Activated naive CD4-positive, alpha-beta T cell treated with anti-CD3 and anti-CD28 coated beads, Interleukin-2, amount 50 U/mL, for 72 hours (primary cell): ENCODE measurements around the gene AZU1. TPM values are rescaled to one million over a fixed set of nuclear protein-coding genes. Genes with fewer than 3 reads are reported as not detected.
"Not testable (repeated sequence)": the region's sequence is repeated elsewhere in the genome, so short reads cannot be mapped to it uniquely, and the experiment has no call there.

ENCODE experiments used
- ATAC-seq, 2 donors: fragments of 150-1000 bp; cut with Tn5 transposase; 2 replicates each; pipeline ENCODE4 v1.10.0; 2021; ENCODE audit warnings: mild to moderate bottlenecking in 2 of 2, moderate library complexity in 2 of 2
- DNase-seq, 2 donors: peaks; one replicate each; pipeline ENCODE4 v3.0.0; 2021 to 2022; ENCODE audit warnings: low spot score in 2 of 2
- H3K27ac Mint-ChIP-seq, 2 donors: one replicate each; pipeline ENCODE4 v1.8.0; 2022; ENCODE audit warnings: mild to moderate bottlenecking in 2 of 2, mixed read lengths in 2 of 2
- H3K36me3 Mint-ChIP-seq, 2 donors: one replicate each; pipeline ENCODE4 v1.8.0; 2022; ENCODE audit warnings: mixed read lengths in 2 of 2
- H3K9me3 Mint-ChIP-seq, 2 donors: one replicate each; pipeline ENCODE4 v1.8.0; 2022; ENCODE audit warnings: mixed read lengths in 2 of 2
- total RNA-seq, 2 donors: library from RNA; stranded (reverse); gene quantifications; one replicate each; pipeline ENCODE4 v1.2.3, GENCODE V29; 2022

The AZU1 gene
- total RNA-seq, 2 donors from 2014 or later = not detected

DNA sequence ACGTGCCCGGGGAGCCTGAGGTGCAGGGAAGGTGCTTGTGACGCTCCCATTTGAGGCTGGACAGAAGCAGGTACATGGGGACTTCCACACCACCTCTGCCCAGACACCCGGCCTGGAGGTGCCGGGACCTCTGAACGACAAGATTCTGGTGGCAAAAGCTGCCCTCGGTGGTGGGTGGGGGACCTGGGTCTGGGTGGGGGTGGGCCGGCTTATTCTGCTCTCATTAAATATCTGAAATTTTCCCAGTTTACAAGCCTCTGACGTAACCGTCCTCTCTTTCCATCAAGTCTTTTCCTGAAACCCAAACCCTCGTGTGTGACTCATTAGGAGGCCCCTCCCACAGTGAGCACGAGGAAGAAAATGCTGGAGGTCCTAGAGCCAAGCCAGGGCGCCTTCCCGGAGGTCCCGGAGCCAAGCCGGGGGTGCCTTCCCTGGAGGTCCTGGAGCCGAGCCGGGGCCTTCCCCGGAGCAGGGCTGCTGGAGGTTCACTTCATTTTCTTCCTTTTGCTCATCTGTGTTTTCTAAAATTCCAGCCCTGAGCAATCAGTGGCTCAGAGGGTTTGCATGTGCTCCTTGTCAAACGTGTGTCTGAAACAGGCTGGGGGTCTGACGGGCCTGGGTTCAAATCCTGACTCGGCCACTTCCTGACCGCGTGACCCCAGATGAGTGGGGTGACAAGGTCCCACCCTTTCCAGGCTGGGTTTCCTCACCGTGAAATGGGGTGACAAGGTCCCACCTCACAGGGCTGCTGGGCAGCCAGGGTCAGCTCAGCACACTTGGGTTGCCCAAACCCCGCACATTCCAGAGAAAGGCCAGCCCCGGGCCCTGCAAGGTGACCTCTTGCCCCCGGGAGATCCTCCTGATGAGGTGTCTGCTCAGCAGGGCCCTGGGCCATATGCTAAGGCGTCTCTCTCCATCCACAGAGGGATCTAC lies 41.9 kb downstream of the AZU1 start:
- no peaks in the 10 kb centered on the region for H3K9me3 Mint-ChIP-seq
- no peak for ATAC-seq
- no peaks in the 10 kb centered on the region for H3K36me3 Mint-ChIP-seq
- DNase-seq = no peak
- H3K27ac Mint-ChIP-seq = no peak overlapping the region

GRCh38 chr19:870314-870713 lies 42.7 kb downstream of the AZU1 start:
- Mint-ChIP-seq H3K27ac (peak overlapping the region in 1 of 2 donors; percentile 88), H3K36me3 (no peaks in the 10 kb centered on the region), H3K9me3 (no peaks in the 10 kb centered on the region)
- no peak for DNase-seq
- no peak for ATAC-seq

- Mint-ChIP-seq H3K36me3 (no peaks in the 10 kb centered on the region), H3K27ac (no peak overlapping the region), H3K9me3 (no peaks in the 10 kb centered on the region)
- ATAC-seq (no peak), DNase-seq (no peak)
Observed at GRCh38 chr19:870963-871401, 43.3 kb downstream of the AZU1 start.

DNA sequence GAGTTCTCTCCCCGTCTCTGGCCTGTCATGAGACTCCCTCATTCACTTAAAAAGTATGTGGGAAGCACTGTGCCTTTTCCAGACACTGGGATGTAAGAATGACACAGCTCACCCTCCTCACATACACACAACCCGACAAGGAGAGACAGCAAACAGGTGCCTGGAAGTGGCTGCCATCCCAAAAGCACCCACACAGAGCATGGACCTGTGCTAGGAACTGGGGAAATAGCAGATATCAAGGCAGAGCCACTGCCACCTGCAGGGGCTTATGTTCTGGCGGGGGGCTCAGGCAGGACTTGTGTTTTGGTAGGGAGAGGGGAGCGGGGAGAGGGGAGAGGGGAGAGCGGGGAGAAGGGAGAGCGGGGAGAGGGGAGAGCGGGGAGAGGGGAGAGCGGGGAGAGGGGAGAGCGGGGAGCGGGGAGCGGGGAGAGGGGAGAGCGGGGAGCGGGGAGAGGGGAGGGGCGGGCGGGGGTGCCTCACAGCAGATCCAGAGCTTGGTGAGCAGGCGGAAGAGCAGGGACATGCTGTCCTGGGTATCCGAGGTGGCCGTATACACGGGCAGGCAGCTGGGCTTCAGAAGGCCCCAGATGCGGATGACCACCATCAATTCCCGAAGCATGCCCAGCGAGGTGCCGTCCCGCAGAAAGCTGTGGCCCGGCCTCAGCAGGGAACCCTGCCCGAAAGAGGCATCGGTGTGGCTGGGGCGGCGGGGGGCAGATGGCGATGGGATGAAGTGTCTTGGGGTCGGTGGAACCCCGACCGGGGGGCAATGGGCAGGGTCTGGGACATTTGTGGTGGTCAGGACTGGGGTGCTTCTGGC lies 44.0 kb downstream of the AZU1 start:
- H3K36me3 Mint-ChIP-seq = no peaks in the 10 kb centered on the region
- H3K9me3 Mint-ChIP-seq = no peaks in the 10 kb centered on the region
- no peak for ATAC-seq
- H3K27ac Mint-ChIP-seq = peak overlapping the region; percentile 29 to 71
- no peak for DNase-seq

DNA sequence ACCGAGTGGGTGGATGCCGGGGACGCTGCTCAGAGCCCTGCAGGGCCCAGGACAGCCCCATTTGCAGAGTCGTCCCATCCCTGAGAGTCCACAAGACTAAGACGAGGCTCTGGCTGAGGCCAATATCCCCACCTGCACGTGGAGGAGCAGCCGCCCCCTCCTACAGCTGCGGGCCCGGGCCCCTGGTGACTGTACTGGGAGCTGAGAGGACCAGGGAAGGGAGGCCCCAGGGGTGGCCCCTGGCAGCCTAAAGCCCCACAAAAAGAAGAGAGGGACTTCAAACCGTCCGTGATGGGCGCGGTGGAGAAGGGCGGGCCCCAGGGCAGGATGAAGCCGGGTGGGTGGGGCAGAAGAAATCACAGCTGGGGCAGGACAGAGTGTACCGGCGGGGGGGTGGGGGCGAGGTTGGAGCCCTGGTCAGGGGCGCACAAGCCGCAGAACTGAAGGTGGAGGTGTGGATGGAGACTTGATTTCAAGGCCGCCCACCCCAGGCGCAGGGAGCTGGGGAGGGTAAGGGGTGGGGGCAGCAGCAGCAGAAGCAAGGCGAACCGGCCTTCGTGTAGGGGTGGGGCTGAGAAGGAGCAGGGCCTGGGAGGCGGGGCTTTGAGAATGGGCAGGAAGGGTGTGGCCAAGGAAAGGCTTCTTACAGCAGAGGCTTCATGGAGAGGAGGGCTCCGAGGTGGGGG lies 44.8 kb downstream of the AZU1 start:
- Mint-ChIP-seq H3K36me3 (no peaks in the 10 kb centered on the region), H3K27ac (peak overlapping the region in 1 of 2 donors; percentile 71), H3K9me3 (no peaks in the 10 kb centered on the region)
- ATAC-seq = peak; percentile 79 to 87
- peak in 1 of 2 donors; percentile 84 for DNase-seq

DNA sequence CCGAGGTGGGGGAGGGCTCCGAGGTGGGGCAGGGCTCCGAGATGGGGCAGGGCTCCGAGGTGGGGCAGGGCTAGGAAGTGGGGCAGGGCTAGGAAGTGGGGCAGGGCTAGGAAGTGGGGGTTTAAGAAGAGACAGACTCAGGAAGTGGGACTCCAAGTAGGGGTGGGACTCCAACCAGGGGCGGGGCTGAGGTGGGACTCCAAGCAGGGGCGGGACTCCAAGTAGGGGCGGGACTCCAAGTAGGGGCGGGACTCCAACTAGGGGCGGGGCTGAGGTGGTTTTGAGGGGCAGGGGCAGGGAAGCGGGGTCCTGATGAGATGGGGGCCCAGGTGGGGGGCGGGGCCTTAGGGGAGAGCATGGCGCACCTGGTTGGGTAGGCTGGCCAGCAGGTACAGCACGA lies 45.4 kb downstream of the AZU1 start:
- ATAC-seq (peak; percentile 51 to 78), DNase-seq (peak in 1 of 2 donors; percentile 59)
- H3K27ac Mint-ChIP-seq = no peak overlapping the region
- H3K36me3 Mint-ChIP-seq = no peaks in the 10 kb centered on the region
- no peaks in the 10 kb centered on the region for H3K9me3 Mint-ChIP-seq

DNA sequence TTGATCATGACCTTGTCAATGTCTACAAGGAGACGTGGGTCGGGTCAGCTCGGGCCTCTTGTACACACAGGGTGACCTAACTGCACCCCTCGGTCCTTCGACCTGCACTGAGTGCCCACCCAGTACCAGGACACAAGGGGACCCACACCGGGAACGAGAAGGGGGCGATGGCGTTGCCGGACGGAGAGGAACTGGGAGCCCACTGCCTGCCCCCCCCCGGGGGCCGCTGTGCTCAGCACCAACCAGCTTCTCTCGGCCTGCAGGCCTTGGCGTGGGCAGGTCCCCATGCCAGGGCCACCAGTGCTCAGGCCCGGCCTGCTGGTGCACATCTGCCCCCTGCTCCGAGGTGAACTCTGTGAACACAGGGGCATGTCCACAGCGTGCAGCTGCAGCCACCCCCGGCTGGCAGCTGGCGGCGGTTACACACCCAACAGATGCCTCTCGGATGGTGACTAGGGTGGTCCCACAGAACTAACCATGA lies 46.0 kb downstream of the AZU1 start:
- DNase-seq (no peak), ATAC-seq (no peak)
- no peak overlapping the region for H3K27ac Mint-ChIP-seq
- H3K36me3 Mint-ChIP-seq = no peaks in the 10 kb centered on the region
- H3K9me3 Mint-ChIP-seq = no peaks in the 10 kb centered on the region

DNA sequence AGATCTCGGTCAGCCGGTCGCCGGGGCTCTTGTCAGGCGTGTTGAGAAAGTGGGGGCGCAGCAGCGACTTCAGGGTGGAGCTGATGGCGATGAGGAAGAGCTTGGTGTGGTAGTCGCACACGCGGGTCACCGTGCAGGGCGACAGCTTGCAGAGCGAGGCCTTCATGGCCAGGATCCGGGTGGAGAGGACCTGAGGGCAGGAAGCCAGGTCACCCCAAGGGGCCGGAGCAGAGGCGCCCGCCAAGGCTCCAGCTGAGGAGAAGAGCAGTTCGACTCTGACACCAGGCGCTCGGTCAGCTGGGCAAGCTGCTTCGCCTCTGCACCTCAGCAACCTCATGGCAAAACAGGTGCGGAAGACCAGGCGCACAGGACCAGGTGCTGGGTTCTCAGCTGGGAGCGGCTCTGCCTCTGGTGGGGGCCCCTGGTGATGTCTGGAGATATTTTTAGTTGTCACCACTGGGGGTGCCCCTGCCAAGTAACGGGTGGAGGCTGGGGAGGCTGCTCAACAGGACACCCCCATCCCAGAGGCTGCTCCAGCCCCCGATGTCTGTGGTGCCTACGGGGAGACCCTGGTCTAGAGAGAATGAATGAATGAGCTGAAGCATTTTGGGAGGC lies 47.7 kb downstream of the AZU1 start:
- Mint-ChIP-seq H3K36me3 (no peaks in the 10 kb centered on the region), H3K27ac (peak overlapping the region in 1 of 2 donors; percentile 79), H3K9me3 (no peaks in the 10 kb centered on the region)
- ATAC-seq = no peak
- no peak for DNase-seq

- Mint-ChIP-seq H3K36me3 (no peaks in the 10 kb centered on the region), H3K9me3 (no peaks in the 10 kb centered on the region), H3K27ac (no peak overlapping the region)
- DNase-seq (no peak), ATAC-seq (no peak)
Observed at GRCh38 chr19:876089-876488, 48.5 kb downstream of the AZU1 start.

DNA sequence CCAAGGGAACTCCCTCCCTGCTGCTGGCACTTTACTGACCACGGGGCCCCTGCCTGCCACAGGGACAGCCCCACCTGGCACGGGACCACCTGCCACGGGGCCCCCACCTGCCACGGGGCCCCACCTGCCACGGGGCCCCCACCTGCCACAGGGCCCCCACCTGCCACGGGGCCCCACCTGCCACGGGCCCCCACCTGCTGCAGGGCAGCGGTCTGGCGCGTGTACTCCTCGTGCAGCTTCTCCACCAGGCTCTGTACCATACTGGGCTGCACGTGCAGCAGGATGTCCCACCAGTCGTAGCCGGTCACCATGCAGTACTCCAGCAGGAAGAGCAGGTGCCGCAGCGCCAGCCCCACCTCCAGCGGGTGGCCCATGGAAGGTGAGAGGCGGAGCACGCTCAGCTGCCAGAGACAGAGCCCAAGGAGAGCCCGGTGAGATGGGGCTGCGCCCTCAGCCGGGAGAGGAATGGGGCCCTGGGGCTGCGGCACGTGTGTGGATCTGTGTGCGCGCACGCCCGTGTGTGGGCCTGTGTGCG lies 49.2 kb downstream of the AZU1 start:
- no peak for ATAC-seq
- no peaks in the 10 kb centered on the region for H3K36me3 Mint-ChIP-seq
- no peak for DNase-seq

GRCh38 chr19:877992-878660 lies 50.5 kb downstream of the AZU1 start:
- not testable (repeated sequence) for ATAC-seq, H3K36me3 Mint-ChIP-seq, H3K27ac Mint-ChIP-seq, H3K9me3 Mint-ChIP-seq, DNase-seq

More for the DNA sequence above, 49.2 kb downstream of the AZU1 start:
- Mint-ChIP-seq H3K9me3 (no peaks in the 10 kb centered on the region), H3K27ac (no peak overlapping the region)

- not testable (repeated sequence) for ATAC-seq, H3K9me3 Mint-ChIP-seq, H3K36me3 Mint-ChIP-seq, DNase-seq
- H3K27ac Mint-ChIP-seq = peak overlapping the region; percentile 73 to 83
Observed at GRCh38 chr19:878751-879561, 51.3 kb downstream of the AZU1 start.

- ATAC-seq = no peak
- H3K36me3 Mint-ChIP-seq = no peaks in the 10 kb centered on the region
- DNase-seq = no peak
- H3K27ac Mint-ChIP-seq = peak overlapping the region in 1 of 2 donors; percentile 83
- no peaks in the 10 kb centered on the region for H3K9me3 Mint-ChIP-seq
Observed at GRCh38 chr19:879711-880438, 52.2 kb downstream of the AZU1 start.
